NCI-H187 treated with DMSO at 0.1 percent for 48 hours (cell line): ENCODE data around the gene DPF1.
"Not testable (repeated sequence)": the region's sequence is repeated elsewhere in the genome, so short reads cannot be mapped to it uniquely, and the experiment has no call there.

ENCODE experiments used
- DNase-seq: peaks from one replicate; lab custom pipeline; 2025; lab: John Stamatoyannopoulos, UW

Gene DPF1

DNA sequence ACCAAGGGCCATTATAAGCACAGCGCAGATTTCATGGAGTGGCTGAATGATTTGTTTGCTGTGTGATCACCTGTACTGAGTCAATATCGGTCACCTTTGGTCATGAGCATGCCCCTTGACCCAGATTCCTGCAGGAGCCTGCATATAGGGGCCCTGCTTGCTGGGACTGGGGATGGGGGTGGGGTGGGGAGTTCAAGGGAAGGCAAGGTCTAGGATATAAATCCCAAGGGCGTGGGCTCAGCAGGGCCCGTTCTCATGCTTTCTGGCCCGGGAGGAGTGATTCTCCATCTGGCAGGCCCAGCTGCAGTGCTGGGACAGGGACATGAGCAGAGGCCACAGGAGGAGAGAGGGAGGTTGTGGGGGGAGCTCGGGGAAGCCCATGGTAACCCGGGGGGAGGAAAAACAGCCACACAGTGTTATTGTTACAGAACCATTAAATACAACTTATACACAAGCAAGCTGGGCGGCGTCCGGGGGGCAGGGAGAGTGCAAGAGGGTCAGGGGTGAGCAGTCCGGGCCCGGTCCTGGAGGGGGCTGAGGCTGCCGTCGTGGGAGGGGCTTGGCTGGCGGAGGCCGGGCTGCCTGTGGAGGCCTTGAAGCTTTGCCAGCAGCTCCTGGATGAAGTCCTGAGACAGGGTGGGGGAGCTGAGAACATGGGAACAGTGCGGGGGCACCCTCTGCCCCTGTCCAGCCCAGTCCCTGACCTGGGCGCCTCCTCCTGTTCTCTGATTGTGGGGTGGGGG, 27.0 kb upstream of the DPF1 start:
- DNase-seq: no peak

DNA sequence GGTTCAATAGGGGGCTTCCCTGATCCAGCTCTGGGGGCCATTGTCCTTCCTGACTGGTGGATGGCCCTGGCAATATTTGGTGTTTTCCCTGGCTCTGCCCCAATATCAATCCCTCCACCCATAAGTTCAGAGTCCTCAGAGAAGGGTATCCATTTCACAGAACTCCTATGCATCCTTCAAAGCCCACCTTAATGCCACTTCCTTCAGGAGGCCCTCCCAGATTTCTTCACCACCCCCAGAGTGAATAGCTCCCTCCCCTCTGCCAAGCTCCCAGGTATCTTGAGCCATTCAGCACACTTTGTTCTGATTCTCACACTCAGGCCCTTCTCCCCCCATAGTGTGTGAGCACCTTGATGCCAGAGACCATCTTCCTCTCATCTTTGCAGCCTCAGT, 26.4 kb upstream of the DPF1 start:
- no peak for DNase-seq

GRCh38 chr19:38248421-38248820, 24.4 kb upstream of the DPF1 start:
- DNase-seq: no peak

DNA sequence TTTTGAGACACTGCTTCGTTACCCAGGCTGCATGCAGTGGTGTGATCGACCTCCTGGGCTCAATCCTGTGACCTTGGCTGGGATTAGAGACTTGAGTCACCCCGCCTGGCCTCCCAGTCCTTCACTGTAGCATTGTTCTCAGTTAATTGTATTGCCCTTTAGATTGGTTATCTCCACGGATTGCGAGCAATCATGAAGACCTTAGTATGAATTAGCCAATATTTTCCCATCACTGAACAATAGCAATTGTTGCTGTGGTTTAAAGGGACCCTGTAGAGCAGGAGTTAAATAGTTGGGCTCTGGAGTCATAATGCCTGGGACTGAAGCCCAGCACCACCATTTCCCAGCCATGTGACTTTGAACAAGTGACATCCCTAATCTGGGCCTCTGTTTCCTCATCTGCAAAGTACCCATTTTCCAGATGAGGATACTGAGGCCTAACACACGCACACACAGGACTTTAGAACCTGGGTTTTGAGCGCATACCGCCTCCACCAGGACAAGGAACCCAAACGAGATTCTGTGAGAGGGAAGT, 23.8 kb upstream of the DPF1 start:
- no peak for DNase-seq

DNA sequence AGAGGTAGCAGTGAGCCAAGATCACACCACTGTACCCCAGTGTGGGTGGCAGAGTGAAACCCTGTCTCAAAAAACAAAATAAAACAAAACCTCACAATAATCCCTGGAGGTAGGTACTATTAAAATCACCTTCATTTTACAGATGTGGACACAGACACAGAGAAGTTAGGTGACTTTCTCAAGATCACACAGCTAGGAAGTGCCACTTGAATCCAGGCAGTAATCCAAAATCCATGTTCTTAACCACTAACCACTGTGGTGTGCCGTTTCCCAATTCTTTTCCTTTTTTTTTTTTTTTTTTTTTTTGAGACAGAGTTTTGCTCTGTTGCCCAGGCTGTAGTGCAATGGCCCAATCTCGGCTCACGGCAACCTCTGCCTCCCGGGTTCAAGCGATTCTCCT, 23.1 kb upstream of the DPF1 start:
- DNase-seq: no peak

DNA sequence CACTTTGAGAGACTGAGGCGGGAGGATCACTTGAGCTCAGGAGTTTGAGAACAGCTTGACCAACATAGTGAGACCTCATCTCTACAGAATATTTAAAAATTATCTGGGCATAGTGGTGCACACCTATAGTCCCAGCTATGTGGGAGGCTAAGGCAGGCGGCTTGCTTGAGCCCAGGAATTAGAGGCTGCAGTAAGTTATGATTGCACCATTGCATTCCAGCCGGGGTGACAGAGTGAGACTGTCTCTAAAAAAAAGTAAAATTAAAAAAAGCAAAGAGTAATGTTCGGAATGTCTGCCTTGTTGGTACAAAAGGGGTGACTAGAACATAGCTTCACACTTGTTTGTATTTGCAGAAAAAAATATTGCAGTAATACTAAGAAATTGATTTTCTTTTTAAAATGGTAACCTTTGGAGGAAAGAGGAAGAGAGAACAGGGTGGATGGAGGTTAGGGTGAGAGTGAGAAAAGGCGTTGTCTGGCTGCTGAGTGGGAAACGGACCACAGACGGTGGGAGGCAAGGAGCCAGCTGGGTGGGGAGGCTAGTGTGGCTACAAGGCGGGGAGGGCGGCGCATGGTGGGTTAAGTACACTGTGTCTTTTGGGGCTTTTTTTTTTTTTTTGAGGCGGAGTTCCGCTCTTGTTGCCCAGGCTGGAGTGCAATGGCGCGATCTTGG, 21.9 kb upstream of the DPF1 start:
- no peak for DNase-seq

- DNase-seq: no peak
Measured at GRCh38 chr19:38243279-38243673, 19.3 kb upstream of the DPF1 start.

DNA sequence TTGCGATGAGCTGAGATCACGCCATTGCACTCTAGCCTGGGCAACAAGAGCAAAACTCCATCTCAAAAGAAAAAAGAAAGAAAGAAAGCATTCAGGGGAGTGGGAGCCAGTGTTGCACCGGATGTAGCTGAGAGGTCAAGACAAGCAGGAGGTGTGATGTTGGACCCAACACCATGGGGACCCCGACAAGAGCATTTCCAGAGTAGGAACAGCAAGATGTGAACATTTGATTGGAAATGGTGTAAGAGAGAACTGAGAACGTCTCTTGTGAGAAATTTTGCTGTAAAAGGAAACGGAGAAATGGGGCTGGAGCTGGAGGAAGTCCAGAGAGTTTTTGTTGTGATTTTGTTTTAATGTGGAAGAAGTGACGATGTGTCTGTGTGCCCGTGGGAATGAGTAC, 15.8 kb upstream of the DPF1 start:
- DNase-seq: no peak

GRCh38 chr19:38234615-38235014, 10.6 kb upstream of the DPF1 start:
- DNase-seq: no peak

GRCh38 chr19:38233740-38234251, 9.8 kb upstream of the DPF1 start:
- no peak for DNase-seq

GRCh38 chr19:38231918-38232317, 7.9 kb upstream of the DPF1 start:
- no peak for DNase-seq

- not testable (repeated sequence) for DNase-seq
Measured at GRCh38 chr19:38230506-38231133, 6.6 kb upstream of the DPF1 start.

- peak; percentile 85 for DNase-seq
Measured at GRCh38 chr19:38229585-38230073, 5.6 kb upstream of the DPF1 start.

GRCh38 chr19:38228491-38229439, 4.7 kb upstream of the DPF1 start:
- no peak for DNase-seq

- no peak for DNase-seq
Measured at GRCh38 chr19:38228005-38228377, 4.0 kb upstream of the DPF1 start.

DNA sequence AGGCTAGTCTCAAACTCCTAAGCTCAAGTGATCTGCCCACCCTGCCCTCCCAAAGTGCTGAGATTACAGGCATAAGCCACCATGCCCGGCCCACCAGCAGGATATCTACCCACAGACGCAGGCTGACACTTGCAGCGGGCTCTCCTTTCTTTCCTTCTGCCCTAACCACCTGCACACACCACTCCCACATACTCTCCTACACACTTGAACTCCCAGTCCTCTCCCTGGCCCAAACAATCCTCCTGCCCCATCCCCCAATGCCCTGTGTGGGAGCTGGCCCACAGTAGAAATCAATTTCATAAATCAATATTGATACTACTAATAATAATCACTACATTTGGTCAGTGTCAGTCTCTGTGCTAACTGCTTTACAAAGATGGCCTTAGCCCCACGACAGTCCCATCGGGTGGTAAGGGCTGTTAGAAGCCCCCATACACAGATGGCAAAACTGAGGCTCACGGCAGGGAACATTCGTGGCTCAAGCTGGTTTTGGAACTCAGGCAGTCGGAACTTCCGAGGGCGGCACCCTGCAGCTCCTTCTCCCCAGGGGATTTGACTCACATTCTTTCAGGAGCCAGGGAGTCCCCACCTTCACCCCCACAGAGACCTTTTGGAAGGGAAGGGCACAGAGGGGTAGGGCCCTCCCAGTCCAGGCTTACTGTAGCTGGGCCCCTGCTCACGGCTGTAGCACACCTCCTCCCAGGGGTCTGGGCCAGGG, 3.4 kb upstream of the DPF1 start:
- no peak for DNase-seq

- DNase-seq: not testable (repeated sequence)
Measured at GRCh38 chr19:38224863-38225218, 819 bp upstream of the DPF1 start.

DNA sequence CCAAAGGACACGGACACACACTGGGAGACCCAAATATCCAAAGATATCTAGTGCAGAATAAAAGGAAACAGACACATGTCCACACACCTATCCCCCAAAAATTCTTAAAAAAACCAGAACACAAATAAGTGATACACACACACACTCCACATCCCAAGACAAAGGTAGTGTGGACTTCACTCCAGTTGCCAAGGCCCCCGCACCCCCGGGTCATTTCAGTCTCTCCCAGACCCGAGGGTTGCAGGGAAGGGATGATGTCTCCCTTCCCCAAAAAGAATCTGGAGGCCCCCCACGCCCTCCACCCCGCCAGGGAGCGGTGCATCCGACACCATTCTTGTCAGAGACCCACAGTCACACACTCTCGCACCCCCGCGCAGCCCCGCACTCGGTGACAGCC, 407 bp downstream of the DPF1 start:
- DNase-seq: no peak

- DNase-seq: no peak
Measured at GRCh38 chr19:38223119-38223523, 901 bp downstream of the DPF1 start.

GRCh38 chr19:38221919-38222830, 1.8 kb downstream of the DPF1 start:
- no peak for DNase-seq
